MG63 (cell line): ENCODE measurements around the gene PPP6R2. TPM values are rescaled to one million over a fixed set of nuclear protein-coding genes. Genes with fewer than 3 reads are reported as not detected.
"Not testable (repeated sequence)": the region's sequence is repeated elsewhere in the genome, so short reads cannot be mapped to it uniquely, and the experiment has no call there.

ENCODE experiments used
- DNase-seq: peaks from one replicate; pipeline ENCODE4 v3.0.0-alpha.2; 2020
- H3K27me3 ChIP-seq: fragments of 250-450 bp; sonication (Bioruptor Pico); 2 replicates; pipeline ENCODE4 v1.5.1; 2020; ENCODE audit warnings: mild to moderate bottlenecking, moderate library complexity
- H3K36me3 ChIP-seq: fragments of 250-450 bp; sonication (Bioruptor Pico); 2 replicates; pipeline ENCODE4 v1.5.1; 2020; ENCODE audit warnings: mild to moderate bottlenecking, moderate library complexity
- H3K4me3 ChIP-seq: fragments of 250-450 bp; sonication (Bioruptor Pico); 2 replicates; pipeline ENCODE4 v1.5.1; 2020; ENCODE audit warnings: mild to moderate bottlenecking, moderate library complexity
- H3K9me3 ChIP-seq: fragments of 250-450 bp; sonication (Bioruptor Pico); 2 replicates; pipeline ENCODE4 v1.5.1; 2020; ENCODE audit warnings: mild to moderate bottlenecking, moderate library complexity
- total RNA-seq: library from RNA; depleted of rRNA; stranded (reverse); fragments of >200 nt; shearing (Covaris generic); gene quantifications from 2 replicates; pipeline ENCODE4 v1.2.3, GENCODE V29; 2014; ENCODE audit warnings: low replicate concordance

PPP6R2 gene
- total RNA-seq, 1 experiment from 2014 or later: 37.4 TPM

- DNase-seq: no peak
- Histone ChIP-seq H3K9me3 (no peaks in the 10 kb centered on the region), H3K36me3 (no peaks in the 10 kb centered on the region), H3K27me3 (no peaks in the 10 kb centered on the region), H3K4me3 (no peak overlapping the region)
These were observed 30.1 kb upstream of the PPP6R2 start for GRCh38 chr22:50313021-50313420.

- H3K4me3 ChIP-seq: no peak overlapping the region
- no peaks in the 10 kb centered on the region for H3K9me3 ChIP-seq
- H3K36me3 ChIP-seq: no peaks in the 10 kb centered on the region
- DNase-seq: no peak
- H3K27me3 ChIP-seq: no peaks in the 10 kb centered on the region
These were observed 29.5 kb upstream of the PPP6R2 start for GRCh38 chr22:50313600-50313999.

GRCh38 chr22:50314081-50314454 is 29.1 kb upstream of the PPP6R2 start:
- H3K36me3 ChIP-seq: no peaks in the 10 kb centered on the region
- DNase-seq: no peak
- H3K9me3 ChIP-seq: no peaks in the 10 kb centered on the region
- H3K27me3 ChIP-seq: no peaks in the 10 kb centered on the region
- H3K4me3 ChIP-seq: no peak overlapping the region

- Histone ChIP-seq H3K9me3 (no peaks in the 10 kb centered on the region), H3K4me3 (no peak overlapping the region), H3K27me3 (no peaks in the 10 kb centered on the region), H3K36me3 (no peaks in the 10 kb centered on the region)
- no peak for DNase-seq
These were observed 28.5 kb upstream of the PPP6R2 start for GRCh38 chr22:50314455-50315288.

GRCh38 chr22:50315289-50316113 is 27.6 kb upstream of the PPP6R2 start:
- no peak for DNase-seq
- no peak overlapping the region for H3K4me3 ChIP-seq
- H3K9me3 ChIP-seq: no peaks in the 10 kb centered on the region
- no peaks in the 10 kb centered on the region for H3K27me3 ChIP-seq
- no peaks in the 10 kb centered on the region for H3K36me3 ChIP-seq

- no peaks in the 10 kb centered on the region for H3K36me3 ChIP-seq
These were observed 26.7 kb upstream of the PPP6R2 start for GRCh38 chr22:50316114-50317065.

GRCh38 chr22:50317178-50317577 is 25.9 kb upstream of the PPP6R2 start:
- no peak for DNase-seq

More at GRCh38 chr22:50316114-50317065, 26.7 kb upstream of the PPP6R2 start:
- no peak for DNase-seq
- Histone ChIP-seq H3K9me3 (no peaks in the 10 kb centered on the region), H3K4me3 (no peak overlapping the region), H3K27me3 (no peaks in the 10 kb centered on the region)

GRCh38 chr22:50317674-50318073 is 25.5 kb upstream of the PPP6R2 start:
- DNase-seq: no peak
- H3K9me3 ChIP-seq: no peaks in the 10 kb centered on the region
- H3K27me3 ChIP-seq: no peaks in the 10 kb centered on the region
- no peak overlapping the region for H3K4me3 ChIP-seq
- no peaks in the 10 kb centered on the region for H3K36me3 ChIP-seq

More at GRCh38 chr22:50317178-50317577, 25.9 kb upstream of the PPP6R2 start:
- no peaks in the 10 kb centered on the region for H3K9me3 ChIP-seq
- no peak overlapping the region for H3K4me3 ChIP-seq
- no peaks in the 10 kb centered on the region for H3K27me3 ChIP-seq
- H3K36me3 ChIP-seq: no peaks in the 10 kb centered on the region

GRCh38 chr22:50318356-50318697 is 24.8 kb upstream of the PPP6R2 start:
- H3K27me3 ChIP-seq: no peaks in the 10 kb centered on the region
- no peak for DNase-seq
- no peaks in the 10 kb centered on the region for H3K9me3 ChIP-seq
- no peaks in the 10 kb centered on the region for H3K36me3 ChIP-seq
- no peak overlapping the region for H3K4me3 ChIP-seq

- DNase-seq: no peak
- Histone ChIP-seq H3K9me3 (no peaks in the 10 kb centered on the region), H3K36me3 (no peaks in the 10 kb centered on the region), H3K27me3 (no peaks in the 10 kb centered on the region), H3K4me3 (no peak overlapping the region)
These were observed 24.3 kb upstream of the PPP6R2 start for GRCh38 chr22:50318698-50319411.

- no peak for DNase-seq
- H3K4me3 ChIP-seq: no peak overlapping the region
- no peaks in the 10 kb centered on the region for H3K9me3 ChIP-seq
- no peaks in the 10 kb centered on the region for H3K27me3 ChIP-seq
- no peaks in the 10 kb centered on the region for H3K36me3 ChIP-seq
These were observed 23.6 kb upstream of the PPP6R2 start for GRCh38 chr22:50319503-50319951.

GRCh38 chr22:50320116-50320515 is 23.0 kb upstream of the PPP6R2 start:
- no peak overlapping the region for H3K4me3 ChIP-seq
- H3K27me3 ChIP-seq: no peaks in the 10 kb centered on the region
- no peak for DNase-seq
- H3K9me3 ChIP-seq: no peaks in the 10 kb centered on the region
- no peaks in the 10 kb centered on the region for H3K36me3 ChIP-seq

GRCh38 chr22:50320671-50321325 is 22.3 kb upstream of the PPP6R2 start:
- no peaks in the 10 kb centered on the region for H3K27me3 ChIP-seq
- no peak for DNase-seq
- no peaks in the 10 kb centered on the region for H3K9me3 ChIP-seq
- no peak overlapping the region for H3K4me3 ChIP-seq
- H3K36me3 ChIP-seq: no peaks in the 10 kb centered on the region

- H3K4me3 ChIP-seq, DNase-seq, H3K27me3 ChIP-seq, H3K36me3 ChIP-seq, H3K9me3 ChIP-seq: not testable (repeated sequence)
These were observed 20.6 kb upstream of the PPP6R2 start for GRCh38 chr22:50322382-50323104.

GRCh38 chr22:50323900-50324299 is 19.2 kb upstream of the PPP6R2 start:
- no peaks in the 10 kb centered on the region; the same call in 1 of the 2 replicates for H3K36me3 ChIP-seq
- no peak for DNase-seq
- H3K9me3 ChIP-seq: no peaks in the 10 kb centered on the region
- H3K4me3 ChIP-seq: no peak overlapping the region
- H3K27me3 ChIP-seq: no peaks in the 10 kb centered on the region
